Hematopoietic multipotent progenitor cell treated with erythropoietin and hydrocortisone succinate and interleukin-3 and kit ligand, for 8 days (in vitro differentiated cells): ENCODE results near the gene ITGA11.

Experiments used
- DNase-seq: peaks from one replicate; pipeline ENCODE4 v3.0.0-alpha.2; 2015

ITGA11 gene

DNA sequence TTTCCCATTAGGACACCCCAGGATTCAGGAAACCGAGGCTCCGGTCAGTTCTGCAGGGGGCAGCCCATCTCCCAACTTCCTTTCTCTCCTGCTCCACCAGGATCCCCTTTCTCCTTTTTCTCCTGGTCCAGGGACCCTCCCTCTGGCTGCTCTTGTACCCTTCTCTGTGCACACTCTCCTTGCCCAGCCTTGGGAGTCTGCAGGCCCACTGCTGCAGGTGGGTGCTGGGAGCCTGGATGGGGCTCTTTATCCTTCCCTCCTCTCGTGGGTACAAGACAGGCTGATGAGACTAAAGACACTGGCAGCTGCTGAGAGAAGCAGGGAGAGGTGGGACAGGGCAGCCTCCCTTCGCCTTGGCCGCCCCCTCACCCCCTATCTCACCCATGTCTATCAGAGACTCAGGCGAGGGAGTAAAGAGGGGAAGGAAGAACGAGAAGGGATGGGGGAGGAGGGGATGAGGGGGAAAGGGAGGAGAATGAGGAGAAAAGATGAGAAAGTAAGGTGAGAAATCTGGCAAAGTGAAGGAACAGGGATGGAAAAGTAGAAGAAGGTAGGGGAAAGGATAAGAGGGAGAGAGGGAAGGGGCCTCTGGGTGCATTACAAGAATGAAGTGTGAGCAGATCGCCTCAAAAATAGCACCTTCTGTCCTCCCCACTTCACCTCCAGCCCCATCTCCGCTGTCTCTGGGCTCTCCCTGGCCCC is 45.2 kb downstream of the ITGA11 start:
- DNase-seq = no peak

DNA sequence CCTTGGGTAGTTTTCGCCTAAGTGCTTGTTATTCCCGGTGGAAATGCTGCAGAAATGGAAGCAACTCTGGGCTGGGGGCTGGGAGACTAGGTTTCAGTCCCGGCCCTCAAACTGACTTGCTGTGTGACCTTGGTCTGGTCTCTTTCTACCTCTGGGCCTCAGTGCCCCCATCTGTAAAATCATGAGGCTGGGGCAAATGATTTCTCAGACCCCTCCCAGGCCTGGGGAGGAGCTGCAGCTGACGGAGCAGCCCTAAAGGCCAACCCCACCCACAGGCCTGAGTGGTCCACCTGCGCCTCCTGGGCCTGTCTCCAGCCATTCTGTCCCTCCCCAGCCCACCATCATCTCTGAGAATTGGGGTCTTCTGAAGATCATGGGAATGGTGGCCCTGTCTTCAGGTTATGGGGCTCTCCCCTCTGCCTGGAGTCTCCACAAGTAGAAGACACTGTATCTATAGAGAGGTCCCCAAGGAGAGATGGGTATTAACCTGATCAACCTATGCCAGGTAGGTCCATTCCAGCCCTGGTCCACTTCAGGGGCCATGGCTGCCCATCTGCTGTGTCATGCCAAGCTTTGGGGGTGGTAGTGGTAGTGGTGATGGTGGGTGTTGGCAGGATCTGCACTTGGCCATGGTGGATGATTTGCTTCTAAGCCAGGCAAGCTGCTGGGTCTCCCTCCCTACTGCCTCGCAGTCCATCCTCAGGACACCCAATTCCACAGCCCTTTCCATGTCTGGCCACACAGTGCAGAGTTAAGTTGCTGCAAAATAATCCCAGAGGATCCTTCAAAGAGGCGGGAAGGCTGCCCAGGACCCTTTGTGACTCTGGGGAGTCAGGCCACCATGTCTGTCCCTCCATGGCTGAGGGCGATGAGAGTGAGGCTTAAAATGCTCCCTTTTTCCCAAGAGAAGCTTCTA is 46.0 kb downstream of the ITGA11 start:
- no peak for DNase-seq

DNA sequence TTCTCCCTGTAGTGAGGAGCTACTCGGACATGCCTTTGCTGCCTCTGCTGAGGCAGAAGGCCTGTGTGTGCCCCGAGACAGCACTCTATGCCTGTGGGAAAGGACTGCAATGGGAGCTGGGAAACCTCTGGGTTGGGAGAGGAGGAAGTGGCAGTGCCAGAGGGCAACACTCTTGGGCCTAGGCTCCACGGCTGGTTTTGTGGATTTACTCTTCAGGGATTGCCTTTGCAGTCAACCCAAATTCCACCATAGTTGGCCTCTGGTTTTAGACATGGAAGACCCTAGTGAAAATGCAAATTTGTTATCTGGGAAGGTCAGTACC is 46.8 kb downstream of the ITGA11 start:
- DNase-seq = no peak

DNA sequence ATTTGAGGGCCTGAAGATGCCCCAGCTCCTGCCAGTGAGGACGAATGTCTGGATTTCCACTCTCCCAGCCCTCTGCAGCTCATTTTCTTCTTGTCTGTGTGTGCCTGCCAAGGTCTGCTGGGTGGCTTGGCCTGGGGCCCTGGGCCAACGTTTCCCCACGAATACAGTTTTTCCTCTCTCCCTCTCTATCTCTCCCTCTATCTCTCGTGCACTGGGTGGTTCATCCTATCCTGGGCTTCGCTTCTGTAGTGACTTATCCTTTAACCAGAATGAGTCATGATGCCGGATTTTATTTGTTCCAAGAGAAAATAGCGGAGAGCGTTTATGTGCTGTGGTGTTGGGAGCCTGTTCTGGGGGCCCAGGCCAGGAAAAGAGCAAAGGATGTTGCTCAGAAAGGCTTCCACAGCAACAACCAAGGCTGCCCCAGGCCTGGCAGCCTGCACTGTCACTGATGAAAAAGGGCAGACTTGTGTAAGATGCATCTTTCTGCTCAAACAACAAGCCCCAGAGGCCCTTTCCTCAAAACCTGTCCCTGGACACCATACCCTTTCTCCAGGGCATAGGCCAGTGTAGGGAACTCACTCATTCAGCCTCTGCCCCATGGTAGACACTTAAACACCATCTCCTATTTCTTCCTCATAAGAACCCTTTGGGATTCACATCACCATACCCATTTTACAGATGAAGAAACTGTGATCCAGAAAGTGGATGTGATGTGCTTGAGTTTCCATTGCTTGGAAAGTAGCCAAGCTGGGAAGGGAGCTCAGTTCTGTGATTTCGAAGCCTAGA is 47.3 kb downstream of the ITGA11 start:
- no peak for DNase-seq

DNA sequence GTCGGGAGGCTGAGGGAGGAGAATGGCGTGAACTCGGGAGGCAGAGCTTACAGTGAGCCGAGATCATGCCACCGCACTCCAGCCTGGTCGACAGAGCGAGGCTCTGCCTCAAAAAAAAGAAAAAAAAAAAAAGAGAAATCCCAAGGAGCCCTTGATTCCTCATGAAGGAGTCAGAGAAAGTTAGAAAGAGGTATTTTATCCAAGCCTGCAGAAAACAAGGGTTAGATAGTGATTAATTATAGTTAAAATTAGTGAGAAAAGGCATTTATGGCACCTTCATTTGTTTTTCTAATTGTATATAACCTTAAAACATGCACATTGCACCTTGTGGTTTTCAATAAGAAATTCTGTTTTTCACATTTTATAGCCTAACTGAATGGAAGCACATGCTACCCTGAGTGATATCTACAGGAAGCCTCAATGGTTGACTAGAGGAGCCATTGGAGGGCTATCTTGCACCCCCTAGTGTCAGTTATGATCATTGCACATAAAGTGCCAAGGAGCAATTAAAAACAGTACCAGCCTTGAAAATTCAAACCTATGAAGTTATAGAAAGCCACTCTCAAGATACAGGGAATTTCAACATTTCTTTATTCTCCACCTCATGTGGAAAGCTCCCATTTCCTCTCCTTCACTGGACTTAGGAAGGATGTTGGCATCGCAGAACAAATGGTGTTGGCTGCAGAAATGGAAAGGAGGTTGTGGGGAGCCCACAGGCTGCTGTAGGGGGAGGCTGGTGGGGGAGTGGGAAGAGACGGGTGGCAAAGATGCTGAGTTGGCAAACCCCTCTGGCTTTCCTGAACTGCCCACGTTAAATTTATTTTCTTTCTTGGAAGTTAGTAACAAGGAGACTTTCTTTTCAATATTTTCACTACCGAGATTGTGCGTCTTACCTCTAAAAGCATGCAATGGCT is 48.5 kb downstream of the ITGA11 start:
- DNase-seq = peak; percentile 72

DNA sequence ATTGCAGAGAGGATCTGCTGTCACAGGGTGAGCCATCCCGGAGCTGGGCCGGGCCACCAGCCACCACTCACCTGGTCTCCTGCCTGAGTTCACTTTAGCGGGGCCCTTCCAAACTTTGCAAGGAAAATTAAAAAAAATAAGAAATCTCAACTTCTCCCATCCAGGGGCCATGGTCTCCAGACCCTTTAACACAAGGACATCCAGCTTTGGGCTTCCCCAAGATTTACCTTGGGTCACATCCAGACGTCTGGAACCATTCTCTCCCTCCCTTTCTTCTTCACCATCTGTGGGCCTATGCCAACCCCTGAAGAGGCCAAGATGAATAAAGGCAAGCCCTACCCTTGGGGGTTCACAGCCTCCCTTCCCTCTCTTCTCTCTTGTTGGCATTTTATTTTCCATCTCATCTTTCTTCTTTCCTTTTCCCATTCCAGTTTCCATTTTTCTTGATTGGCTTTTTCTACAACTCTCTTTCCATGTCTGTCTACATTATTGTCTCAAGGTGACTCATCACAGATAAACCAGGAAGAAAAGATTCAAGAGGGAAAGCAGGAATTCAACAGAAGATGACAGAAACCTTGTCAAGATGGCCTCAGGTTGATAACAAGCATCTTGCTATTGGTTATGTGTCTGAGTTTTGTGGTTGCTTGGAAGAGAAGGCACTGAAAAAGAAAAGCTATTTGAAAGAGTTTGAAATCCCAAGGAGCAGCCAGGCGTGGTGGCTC is 49.5 kb downstream of the ITGA11 start:
- no peak for DNase-seq

DNA sequence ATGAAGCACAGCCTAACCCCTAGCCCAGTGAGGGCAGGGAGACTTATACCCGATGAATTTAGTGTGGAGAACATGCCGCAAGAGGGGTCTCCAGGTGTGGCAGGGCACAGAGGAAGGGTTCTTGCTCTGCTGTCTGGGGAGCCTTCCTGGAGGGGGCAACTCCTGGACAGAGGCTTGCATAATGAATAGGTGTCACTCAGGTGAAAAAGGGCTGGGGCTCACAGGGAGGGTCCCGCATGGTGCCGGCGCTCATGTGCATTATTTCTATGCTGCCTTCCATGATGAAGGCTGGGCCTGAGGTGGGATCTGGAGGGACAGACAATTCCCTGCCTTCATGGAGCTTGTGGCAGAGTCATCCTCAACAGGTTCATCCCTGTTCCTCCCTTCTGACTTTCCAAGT is 51.5 kb downstream of the ITGA11 start:
- no peak for DNase-seq

DNA sequence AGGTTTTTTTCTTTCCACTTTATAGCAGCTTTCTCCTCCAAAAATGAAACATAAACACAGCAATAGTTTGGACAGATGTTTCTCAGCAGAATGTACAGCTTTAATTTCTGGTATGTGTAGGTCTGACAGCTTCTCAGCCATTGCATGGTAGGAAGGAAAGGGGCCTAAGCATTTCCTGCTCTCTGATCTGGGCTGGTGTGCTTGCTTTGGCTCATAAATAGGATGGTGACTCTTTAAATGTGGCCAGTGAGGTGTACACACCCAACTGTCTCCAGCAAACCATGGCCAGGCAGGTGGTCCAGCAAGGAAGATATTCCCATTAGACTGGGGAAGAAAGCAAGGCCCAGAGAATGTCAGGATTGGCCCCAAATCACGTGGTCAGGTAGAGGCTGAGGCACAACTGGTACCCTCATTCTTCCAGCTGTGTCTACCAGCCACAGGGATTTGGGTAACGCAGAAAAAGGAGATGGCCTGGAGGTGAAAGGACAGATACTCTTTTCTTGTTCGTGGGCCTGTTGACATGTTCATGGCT is 52.1 kb downstream of the ITGA11 start:
- no peak for DNase-seq

DNA sequence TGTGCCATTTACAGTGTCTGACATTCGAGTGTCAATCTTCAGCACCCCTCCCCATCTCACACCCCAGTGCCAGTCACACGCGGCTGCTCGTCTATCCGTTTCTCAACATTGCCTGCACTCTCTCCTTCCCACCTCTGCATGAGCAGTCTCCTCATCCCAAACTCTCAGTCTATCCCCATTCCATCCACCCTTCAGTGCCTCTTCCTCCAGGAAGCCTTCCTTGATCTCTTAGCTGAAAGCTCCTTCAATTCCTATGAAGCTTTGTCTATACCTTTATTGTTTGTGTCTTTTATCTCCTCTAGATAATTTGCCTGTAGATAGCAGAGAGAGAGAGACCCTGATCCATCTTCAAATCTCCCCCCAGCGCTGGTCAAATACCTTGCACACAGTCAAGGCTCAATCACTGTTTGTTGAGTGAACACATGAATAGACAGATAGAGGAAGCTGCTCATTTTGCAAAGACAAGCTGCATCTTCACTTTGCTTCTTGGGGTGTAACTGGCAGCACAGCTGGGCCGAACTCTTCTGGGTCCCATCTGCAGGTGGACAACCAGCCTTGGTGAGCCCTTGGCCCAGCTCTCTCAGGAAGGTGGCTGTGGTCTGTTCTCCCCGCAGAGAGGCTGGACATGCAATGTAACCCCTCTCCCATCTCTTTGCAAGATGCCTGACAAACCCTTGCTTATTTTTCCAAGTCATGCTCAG is 52.8 kb downstream of the ITGA11 start:
- no peak for DNase-seq

DNA sequence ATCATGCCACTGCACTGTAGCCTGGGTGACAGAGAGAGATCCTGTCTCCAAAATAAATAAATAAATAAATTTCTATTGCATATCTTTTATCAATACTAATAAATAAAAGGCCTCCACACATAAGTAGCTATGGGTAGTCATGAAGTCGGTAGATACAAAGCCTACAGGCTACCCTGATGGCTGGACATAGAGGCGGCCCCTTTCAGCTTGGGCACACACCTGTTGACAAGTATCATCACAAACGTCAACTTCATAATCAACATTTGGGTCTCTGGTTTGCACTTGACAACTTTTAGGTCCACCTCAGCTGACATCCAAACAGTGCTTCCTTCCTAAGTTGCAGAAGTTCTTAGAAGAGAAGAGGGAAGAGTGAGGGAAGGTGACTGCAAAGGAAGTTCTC is 53.4 kb downstream of the ITGA11 start:
- DNase-seq = no peak

DNA sequence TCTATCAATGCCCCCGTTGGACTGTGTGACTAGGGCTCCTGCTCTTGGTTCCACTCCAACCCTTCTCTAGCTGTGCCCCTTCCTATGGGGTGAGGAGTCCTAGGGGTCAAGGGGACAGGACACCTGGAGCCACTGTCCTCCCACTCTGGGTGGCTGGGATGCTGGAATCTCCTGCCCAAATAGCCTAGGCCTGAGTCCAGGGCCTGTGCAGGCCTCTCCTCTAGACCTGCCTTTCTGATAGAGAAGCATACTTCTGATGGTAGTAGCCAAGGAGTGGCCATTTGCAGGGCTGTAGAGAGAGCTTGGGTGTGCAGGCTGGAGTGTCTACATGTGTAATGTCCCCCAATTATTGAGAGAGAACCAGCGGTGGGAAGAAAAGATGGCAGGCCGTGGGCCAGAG is 54.2 kb downstream of the ITGA11 start:
- no peak for DNase-seq

DNA sequence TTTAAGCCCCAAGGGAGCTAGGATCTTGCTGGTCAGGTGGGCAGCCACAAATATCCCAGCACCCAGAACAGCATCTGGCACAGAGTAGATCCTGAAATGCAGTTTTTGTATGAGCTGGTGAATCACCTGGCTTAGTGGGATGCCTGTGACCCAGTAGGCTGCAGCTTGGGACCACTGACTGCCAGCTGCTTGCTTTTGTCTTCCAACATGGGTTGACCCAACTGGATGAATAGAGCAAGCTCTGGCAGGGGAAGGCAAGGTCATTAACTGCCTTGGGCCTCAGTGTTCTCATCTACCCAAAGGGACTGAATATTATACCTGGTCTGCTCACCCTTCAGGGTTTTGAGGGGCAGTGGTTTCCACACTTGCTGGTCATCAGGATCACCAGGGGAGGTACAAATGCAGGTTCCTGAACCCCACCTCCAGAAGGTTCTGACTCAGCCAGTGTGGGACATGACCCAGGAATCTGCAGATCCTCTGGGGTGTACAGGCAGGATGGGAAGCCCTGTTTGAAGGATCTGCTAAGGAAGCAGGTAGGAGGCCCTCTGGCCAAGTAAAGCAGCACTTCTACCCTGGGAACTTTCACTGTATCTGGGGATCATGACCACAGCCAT is 55.4 kb downstream of the ITGA11 start:
- DNase-seq = no peak

DNA sequence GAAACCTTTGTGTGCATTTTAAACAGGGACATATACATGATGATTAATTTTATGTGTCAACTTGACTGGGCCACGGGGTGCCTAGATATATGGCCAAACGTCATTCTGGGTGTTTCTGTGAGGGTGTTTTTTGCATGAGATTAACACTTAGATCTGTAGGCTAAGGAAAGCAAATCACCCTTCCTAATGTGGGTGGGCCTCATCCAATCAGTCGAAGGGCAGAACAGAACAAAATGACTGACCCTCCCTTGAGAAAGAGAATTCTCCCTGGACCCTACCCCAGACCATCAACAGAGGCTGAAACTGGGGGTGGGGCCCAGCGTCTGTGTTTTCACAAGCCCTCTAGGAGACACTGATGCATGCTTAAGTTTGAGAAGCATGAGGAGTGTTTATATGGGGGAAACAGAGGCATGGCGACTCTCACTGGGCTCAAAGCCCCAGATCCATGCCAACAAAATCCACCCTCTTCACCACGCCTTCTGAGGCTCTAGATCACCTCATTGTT is 56.2 kb downstream of the ITGA11 start:
- DNase-seq = no peak

DNA sequence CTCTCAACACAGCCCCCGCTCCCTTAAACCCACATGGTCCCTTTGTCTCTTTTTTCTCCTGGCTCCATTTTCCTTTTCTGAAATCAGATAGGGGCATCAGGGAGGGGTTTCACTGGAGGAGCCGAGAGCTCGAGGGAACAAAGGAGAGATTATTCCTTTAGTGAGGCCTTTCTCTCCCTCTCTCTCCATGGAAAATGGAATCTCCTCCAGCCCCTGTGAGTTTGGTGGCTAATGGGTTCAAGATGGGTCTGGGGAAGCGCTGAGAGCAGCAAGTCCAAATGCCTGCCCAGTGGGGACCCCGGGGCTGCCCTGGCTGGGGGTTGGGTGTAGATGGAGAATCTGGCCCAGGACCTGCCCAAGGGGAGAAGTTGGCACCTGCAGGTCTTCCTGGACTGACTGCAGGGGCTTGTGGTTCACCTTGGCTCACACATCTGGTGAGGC is 56.8 kb downstream of the ITGA11 start:
- no peak for DNase-seq

DNA sequence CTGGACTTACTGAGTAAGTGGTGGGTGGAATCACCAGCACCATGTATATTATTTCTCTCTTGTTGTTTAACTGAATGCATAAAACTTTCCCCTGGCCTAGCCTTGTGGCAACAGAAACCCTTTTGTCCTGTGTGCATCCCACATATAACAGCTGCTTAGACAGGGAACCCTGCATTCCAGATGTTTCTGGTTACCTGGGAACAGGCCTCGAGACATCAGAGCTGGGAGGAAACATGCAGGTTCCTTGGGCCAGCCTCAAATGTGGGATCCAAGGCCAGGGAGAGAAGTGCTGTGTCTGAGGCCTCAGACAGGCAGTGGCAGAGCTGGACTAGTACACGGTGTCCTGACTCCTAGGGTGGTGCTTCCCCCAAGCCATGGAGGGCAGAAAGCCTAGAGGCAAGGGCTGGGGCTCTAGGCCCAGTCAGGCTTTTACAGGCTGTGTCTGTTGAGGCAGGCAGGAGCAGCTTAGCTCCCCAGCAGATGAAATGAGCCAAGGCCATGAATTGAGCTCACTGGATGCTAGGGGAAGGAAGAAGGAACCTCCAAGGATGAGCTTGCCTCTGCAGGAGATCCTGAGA is 57.7 kb downstream of the ITGA11 start:
- DNase-seq = no peak

DNA sequence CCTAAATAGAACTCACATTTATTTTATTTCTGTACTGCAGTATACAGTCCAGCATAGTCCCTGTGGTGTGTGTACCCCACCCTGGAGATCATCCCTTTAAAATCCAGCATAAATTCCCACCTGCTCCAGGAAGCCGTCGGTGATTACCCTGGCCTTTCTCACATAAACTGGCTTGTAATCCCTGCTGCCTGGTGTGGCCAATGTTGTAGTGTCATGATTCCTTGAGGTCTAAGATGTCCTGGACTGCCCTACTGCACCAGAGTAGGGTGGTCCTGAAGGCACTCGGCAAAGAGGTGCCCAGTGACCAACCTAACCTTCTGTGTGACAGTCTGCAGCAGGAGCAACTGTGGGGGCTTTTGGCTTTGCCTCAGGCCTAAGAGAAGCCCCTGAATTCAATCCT is 58.9 kb downstream of the ITGA11 start:
- no peak for DNase-seq

DNA sequence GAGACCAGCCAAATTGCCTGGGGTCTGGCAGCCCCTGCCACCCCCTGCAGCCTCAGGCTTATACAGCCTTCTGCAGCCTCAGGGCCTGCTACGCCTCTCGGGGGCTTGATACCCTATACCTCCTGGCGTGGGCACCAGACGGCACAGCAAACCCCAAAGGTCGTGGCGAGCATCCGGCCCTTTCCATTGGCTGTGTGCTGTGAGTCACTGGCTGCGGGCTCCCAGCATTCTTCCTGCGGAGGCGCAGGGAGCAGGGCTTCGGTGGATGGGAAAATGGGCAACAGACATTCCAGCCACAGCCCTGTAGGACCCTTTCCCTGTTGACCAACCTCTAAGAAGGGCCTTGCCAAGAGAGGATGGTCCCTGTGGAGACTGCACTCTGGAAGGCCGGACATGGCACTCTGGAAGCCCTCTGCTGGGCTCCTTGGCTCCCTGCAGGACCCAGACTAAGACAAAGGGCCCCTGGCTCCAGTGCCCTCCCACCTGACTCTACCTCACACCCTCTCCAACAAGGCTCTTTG is 59.6 kb downstream of the ITGA11 start:
- DNase-seq = peak; percentile 15

DNA sequence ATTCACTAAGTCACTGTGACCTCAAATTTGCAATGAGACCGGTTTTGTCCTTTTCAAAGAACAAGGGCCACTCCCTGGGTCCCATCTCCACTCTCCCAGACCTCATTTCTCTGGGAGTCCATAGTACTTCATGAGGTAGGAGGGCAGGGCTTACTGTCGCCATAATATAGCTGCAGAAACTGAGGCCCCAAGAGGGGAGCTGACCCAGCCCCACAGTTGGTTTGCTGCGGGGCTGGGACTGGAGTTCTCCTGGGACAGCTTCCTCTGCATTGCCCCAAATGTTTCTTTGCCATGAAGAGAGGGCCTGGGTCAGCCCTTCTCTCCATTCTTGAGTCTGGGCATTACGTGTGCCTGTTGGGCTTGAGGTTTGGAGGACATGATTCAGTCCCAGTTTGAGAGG is 60.1 kb downstream of the ITGA11 start:
- no peak for DNase-seq

DNA sequence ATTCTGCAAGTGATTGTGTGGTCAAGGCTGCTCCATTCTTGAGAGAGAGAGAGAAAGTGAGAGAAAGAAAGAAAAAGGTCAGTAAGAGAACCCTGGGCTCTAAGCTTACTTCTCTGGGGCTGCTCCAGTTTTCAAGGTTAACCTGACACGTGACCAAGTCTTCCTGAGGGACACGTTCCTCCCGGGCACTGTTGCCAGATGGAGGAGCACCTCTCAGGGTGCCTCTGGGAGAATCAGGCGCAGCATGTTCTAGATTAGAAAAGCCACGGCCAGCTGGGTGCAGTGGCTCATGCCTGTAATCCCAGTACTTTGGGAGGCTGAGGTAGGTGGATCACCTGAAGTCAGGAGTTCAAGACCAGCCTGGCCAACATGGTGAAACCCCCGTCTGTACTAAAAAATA is 60.8 kb downstream of the ITGA11 start:
- no peak for DNase-seq

DNA sequence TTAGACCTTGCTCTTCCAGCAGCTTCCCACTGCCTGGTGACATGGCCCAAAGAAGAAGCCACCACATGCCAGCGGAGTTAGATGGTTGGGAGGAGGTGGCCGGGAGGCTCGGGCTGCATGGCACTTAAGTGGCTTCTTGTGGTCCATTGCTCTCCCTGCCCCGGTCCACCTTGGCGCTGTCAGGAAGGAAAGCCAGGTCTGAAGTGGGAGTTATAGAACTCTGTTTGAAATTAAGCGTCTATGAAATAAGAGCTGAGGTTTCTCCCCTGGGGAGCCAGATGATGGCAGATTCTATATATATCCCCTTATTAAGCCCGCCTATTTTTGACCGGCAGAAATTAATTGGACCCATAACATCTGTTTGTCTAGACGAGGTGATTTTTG is 61.2 kb downstream of the ITGA11 start:
- no peak for DNase-seq
